NCI-H748 (cell line): Measurements from ENCODE around the gene CEP104.
"Not testable (repeated sequence)": the region's sequence is repeated elsewhere in the genome, so short reads cannot be mapped to it uniquely, and the experiment has no call there.

Source experiments
- DNase-seq: peaks from one replicate; lab custom pipeline; 2025; ENCODE audit not compliant: unreplicated experiment; lab: John Stamatoyannopoulos, UW

The CEP104 gene

GRCh38 chr1:3803905-3804626 lies 52.9 kb downstream of the CEP104 start:
- DNase-seq: no peak

GRCh38 chr1:3800795-3801194 lies 56.2 kb downstream of the CEP104 start:
- not testable (repeated sequence) for DNase-seq

GRCh38 chr1:3799976-3800685 lies 56.9 kb downstream of the CEP104 start:
- no peak for DNase-seq

GRCh38 chr1:3796215-3797061 lies 60.6 kb downstream of the CEP104 start, which contains the start of gene LRRC47:
LRRC47 (minus strand) TSS chr1:3796498; CDS start chr1:3796476, 22 bp downstream.
- DNase-seq: peak; percentile 88

GRCh38 chr1:3795453-3796214 lies 61.4 kb downstream of the CEP104 start:
- no peak for DNase-seq

GRCh38 chr1:3790952-3791351 lies 66.1 kb downstream of the CEP104 start:
- DNase-seq: no peak

GRCh38 chr1:3790500-3790923 lies 66.5 kb downstream of the CEP104 start:
- DNase-seq: no peak

- no peak for DNase-seq
These were observed 67.3 kb downstream of the CEP104 start for GRCh38 chr1:3789421-3790300.

- no peak for DNase-seq
These were observed 68.1 kb downstream of the CEP104 start for GRCh38 chr1:3788756-3789420.

GRCh38 chr1:3787745-3788605 lies 69.0 kb downstream of the CEP104 start:
- DNase-seq: no peak

GRCh38 chr1:3787349-3787715 lies 69.7 kb downstream of the CEP104 start:
- no peak for DNase-seq

- no peak for DNase-seq
These were observed 70.3 kb downstream of the CEP104 start for GRCh38 chr1:3786468-3787348.

- no peak for DNase-seq
These were observed 71.4 kb downstream of the CEP104 start for GRCh38 chr1:3785456-3786157.

- DNase-seq: no peak
These were observed 72.0 kb downstream of the CEP104 start for GRCh38 chr1:3785045-3785444.

- no peak for DNase-seq
These were observed 73.1 kb downstream of the CEP104 start for GRCh38 chr1:3783651-3784474.

GRCh38 chr1:3780901-3781300 lies 76.1 kb downstream of the CEP104 start:
- DNase-seq: no peak
